GM13976 (cell line): ENCODE measurements around the gene BGN.
A peak's percentile ranks its signal among the peaks of the same experiment; 100 is the strongest.

Source experiments
- DNase-seq: peaks from one replicate; pipeline ENCODE4 v3.0.0; 2012; ENCODE audit warnings: low spot score
- in situ Hi-C: fragments of 300-500 bp; cut with MboI; formaldehyde crosslinking; loops from one replicate; pipeline ENCODE4 v1.12.0; 2022; ENCODE audit warnings: low sequenced_read_pairs, mixed read lengths, inconsistent platforms; ENCODE audit not compliant: unreplicated experiment
- TF ChIP-seq, protein P1 (sequence below): IDR thresholded peaks from 2 replicates; pipeline ENCODE4 v1.5.1; 2012; ENCODE audit warnings: borderline replicate concordance, mild to moderate bottlenecking; ENCODE audit not compliant: insufficient read depth; ENCODE audit errors: extremely low read depth, missing control alignments, control extremely low read depth

The BGN gene

GRCh38 chrX:153546386-153546785, 51.6 kb downstream of the BGN start:
- TF ChIP-seq, protein P1, sequence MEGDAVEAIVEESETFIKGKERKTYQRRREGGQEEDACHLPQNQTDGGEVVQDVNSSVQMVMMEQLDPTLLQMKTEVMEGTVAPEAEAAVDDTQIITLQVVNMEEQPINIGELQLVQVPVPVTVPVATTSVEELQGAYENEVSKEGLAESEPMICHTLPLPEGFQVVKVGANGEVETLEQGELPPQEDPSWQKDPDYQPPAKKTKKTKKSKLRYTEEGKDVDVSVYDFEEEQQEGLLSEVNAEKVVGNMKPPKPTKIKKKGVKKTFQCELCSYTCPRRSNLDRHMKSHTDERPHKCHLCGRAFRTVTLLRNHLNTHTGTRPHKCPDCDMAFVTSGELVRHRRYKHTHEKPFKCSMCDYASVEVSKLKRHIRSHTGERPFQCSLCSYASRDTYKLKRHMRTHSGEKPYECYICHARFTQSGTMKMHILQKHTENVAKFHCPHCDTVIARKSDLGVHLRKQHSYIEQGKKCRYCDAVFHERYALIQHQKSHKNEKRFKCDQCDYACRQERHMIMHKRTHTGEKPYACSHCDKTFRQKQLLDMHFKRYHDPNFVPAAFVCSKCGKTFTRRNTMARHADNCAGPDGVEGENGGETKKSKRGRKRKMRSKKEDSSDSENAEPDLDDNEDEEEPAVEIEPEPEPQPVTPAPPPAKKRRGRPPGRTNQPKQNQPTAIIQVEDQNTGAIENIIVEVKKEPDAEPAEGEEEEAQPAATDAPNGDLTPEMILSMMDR, result no peak
- DNase-seq, result no peak
- in situ Hi-C loops, result loop anchor here (10.0 kb wide), 1 partner anchor 118 kb away; no protein-coding TSS in a partner anchor

DNA sequence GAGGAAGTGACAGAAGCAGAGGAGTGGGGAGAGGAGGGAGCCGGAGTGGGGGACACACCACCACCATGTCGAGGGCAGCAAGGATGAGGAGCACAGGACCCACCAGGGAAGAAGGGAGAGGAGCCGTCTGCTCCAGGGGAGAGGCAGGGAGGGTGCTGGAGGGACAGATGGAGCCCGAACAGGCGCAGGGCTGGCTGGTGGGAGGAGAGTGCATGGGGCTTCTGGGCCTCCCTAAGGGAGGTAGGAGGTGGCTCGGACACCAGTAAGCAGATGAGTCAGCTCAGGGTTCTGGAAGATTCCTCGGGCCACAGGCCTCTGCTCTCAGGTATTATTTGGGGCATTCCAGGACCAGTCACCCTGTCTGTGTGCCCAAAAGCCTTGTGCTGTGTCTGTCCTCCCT, 52.4 kb downstream of the BGN start:
- no peak for DNase-seq
- in situ Hi-C loops, result loop anchor here (10.0 kb wide), 1 partner anchor 118 kb away; no protein-coding TSS in a partner anchor
- TF ChIP-seq, protein P1, result no peak

DNA sequence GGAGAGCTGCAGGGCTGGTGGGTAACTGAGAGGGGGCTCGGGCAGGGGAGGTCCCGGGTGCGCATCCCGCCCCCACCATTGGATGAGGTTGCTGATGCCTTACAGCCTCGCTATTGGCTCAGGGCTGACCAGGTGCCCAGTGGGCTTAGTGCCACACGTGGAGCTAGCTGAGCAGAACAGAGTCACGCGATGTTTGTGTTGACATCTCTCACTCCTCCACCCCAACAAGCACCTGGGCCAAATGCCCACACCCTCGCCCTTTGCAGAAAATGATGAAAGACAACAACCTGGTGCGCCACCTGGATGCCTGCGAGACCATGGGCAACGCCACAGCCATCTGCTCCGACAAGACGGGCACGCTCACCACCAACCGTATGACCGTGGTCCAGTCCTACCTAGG, 54.5 kb downstream of the BGN start:
- in situ Hi-C loops, result loop anchor here (10.0 kb wide), 1 partner anchor 116 kb away; no protein-coding TSS in a partner anchor
- no peak for DNase-seq
- TF ChIP-seq, protein P1, result no peak

- in situ Hi-C loops, result loop anchor here (10.0 kb wide), 1 partner anchor 115 kb away; no protein-coding TSS in a partner anchor
- TF ChIP-seq, protein P1, result no peak
- DNase-seq, result no peak
These were observed 55.0 kb downstream of the BGN start for GRCh38 chrX:153549807-153550206.

DNA sequence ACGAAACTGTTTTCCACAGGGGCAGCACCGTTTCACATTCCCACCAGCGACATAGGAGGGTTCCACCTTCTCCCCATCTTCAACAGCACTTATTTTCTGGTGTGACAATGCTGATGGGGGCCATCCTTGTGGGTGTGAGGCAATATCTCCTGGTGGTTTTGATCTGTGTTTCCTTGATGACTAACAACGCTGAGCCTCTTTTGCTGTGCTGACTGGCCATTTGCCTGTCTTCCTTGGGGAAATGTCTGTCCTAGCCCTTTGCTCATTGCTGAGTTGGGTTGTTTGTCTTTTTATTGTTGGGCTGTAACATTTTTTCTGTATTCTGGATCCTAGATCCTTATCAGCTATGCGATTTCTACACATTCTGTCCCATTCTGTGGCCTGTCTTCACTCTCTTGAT, 56.4 kb downstream of the BGN start:
- TF ChIP-seq, protein P1, result no peak
- in situ Hi-C loops, result no loop called here
- DNase-seq, result no peak

DNA sequence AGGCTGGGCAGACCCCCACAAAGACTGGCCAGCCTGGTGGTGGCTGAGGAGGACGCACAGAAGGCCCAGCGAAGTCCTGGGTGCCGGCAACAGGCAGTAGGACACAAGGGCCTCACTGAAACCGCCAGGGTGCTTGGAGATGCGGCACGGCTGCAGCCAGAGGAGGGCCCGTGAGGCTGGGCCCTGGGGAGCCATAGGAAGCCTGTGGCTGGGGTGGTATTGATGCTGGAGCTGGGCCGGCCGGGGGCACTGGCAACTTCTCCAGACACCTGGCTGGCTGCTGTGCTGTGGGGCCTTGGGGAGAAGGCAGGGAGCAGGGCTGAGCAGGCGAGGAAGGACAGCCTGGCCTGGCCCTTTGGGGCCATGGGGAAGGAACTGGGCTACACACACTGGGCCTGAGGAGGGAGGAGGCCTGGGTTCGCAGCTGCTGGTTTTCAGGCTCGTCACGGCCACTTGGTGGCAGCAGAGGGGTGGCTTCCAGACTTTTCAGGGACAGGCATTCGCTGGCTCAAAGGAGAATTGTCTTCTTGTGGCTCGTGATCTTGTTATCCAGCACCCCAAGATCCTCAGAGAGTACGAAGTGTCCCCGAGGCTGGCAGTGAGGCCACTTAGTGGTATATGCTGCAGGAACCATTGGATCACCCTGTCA, 59.9 kb downstream of the BGN start:
- peak; percentile 82 for DNase-seq
- in situ Hi-C loops, result loop anchor here (5.0 kb wide), 1 partner anchor 63 kb away; no protein-coding TSS in a partner anchor
- TF ChIP-seq, protein P1, result peak; percentile 64

DNA sequence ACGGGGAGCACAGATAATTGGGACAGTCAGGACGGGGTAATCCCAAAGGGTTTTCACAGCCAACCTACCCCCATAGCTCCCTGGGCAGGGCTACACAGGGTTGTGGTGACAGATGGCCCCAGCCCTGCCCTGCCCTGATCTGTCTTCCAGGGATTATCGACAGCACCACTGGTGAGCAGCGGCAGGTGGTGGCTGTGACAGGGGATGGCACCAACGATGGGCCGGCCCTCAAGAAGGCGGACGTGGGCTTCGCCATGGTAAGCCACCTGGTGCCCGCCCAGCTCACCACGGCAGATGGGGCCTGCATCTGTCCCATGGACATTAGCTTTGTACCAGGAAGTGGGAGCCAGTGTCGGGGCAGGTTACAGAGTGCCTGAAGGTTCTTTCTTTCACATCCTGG, 62.0 kb downstream of the BGN start:
- TF ChIP-seq, protein P1, result no peak
- no peak for DNase-seq
- in situ Hi-C loops, result loop anchor here (5.0 kb wide), 1 partner anchor 61 kb away; no protein-coding TSS in a partner anchor
